ENCODE data around the gene DYNC1H1. TPM values are rescaled to one million over a fixed set of nuclear protein-coding genes. Genes with fewer than 3 reads are reported as not detected.

DYNC1H1 gene
- total RNA-seq, 1 donor from 2014 or later: 265 TPM

DNA sequence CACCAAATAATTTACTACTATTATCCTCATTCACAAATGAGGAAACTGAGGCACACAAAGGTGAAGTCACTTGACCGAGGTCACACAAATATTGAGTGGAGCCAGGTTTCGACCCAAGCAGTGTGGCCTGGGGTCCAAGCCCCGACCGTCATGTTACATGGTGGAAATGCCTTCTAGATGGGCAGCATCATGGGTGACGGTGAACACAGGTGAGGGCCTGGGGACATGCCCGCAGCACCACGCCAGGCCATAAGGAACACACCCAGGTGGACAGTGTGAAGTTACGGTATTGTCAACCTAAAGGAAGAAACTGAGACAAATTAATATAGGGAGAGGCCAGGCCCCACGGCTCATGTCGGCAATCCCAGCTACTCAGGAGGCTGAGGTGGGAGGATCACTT lies 35.3 kb upstream of the DYNC1H1 start:
- Mint-ChIP-seq H3K36me3 (ENCODE audit: low read depth) (peaks cover 7% of the 10 kb centered on the region), H3K4me3 (no peak overlapping the region)
- intact Hi-C loops (cut with micrococcal nuclease): no loop called here

DNA sequence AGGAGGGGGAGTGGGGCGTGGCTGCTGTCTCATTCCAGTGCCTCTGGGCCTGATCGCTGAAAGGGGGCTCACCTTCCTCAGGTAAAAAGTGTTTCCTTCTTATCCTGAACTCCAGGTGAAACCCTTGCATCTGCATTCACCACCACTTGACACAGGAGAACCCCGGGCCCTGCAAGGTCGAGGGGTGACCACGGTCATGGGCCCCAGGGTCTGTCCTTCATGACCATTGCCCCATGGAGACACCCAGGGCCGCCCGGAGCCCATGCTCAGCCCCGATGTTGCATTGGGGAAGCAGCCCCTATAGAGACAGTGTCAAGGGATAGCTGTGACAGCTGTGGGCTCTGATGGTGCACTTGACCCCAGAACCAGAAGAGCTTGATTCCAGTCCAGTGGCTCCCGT lies 34.4 kb upstream of the DYNC1H1 start:
- no peak overlapping the region for H3K27ac Mint-ChIP-seq
- intact Hi-C loops (cut with micrococcal nuclease): no loop called here
- H3K4me1 Mint-ChIP-seq: no peaks in the 10 kb centered on the region
- peaks cover 4% of the 10 kb centered on the region for H3K36me3 Mint-ChIP-seq (ENCODE audit: low read depth)
- no peaks in the 10 kb centered on the region for H3K27me3 Mint-ChIP-seq
- H3K9me3 Mint-ChIP-seq: no peaks in the 10 kb centered on the region
- no peak overlapping the region for H3K4me3 Mint-ChIP-seq
- DNase-seq: no peak

More for the DNA sequence above, 35.3 kb upstream of the DYNC1H1 start:
- Mint-ChIP-seq H3K9me3 (no peaks in the 10 kb centered on the region), H3K27ac (no peak overlapping the region), H3K27me3 (no peaks in the 10 kb centered on the region), H3K4me1 (no peaks in the 10 kb centered on the region)
- DNase-seq: no peak

DNA sequence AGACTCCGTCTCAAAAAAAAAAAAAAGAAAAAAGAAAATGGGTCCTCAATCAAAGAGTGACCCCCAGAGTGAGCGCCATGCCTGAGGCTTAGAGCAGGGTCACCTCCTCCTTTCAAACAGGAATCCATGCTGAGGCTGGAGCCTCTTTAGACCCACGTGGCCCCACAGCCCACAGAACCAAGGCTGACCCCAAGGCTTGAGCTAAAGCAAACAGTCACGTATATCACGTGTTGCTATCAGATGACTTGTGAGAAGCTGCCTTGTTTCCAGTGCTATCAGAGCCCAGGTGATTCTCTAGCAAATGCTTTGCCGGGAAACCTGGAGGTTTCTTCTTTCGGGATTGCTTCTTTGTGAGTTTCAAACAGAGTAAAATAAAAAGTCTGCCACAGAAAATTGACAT lies 31.7 kb upstream of the DYNC1H1 start:
- H3K4me1 Mint-ChIP-seq: no peaks in the 10 kb centered on the region
- no peak for DNase-seq
- H3K27me3 Mint-ChIP-seq: peaks cover 1% of the 10 kb centered on the region
- H3K4me3 Mint-ChIP-seq: no peak overlapping the region
- peaks cover 3% of the 10 kb centered on the region for H3K36me3 Mint-ChIP-seq (ENCODE audit: low read depth)
- intact Hi-C loops (cut with micrococcal nuclease): no loop called here
- H3K9me3 Mint-ChIP-seq: no peaks in the 10 kb centered on the region
- no peak overlapping the region for H3K27ac Mint-ChIP-seq

DNA sequence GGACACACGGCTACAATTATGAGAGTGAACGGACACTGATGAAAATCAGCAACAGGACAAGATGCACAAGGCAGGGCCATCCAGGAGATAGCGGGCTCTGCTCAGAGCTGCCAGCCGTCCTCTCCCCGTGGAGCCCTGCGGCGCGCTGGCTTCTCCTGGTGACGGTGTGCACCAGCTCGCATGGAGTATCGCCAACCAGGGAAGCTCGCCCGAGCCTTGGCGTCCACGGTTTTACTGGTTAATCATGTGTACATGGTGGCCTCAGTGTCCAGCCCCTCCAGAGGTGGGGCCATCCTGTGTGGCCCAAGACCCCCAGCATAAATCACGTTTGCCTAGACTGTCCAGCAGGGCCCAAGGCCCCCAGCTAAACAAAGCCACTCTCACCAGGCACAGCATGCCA lies 31.2 kb upstream of the DYNC1H1 start:
- H3K27ac Mint-ChIP-seq: no peak overlapping the region
- H3K4me3 Mint-ChIP-seq: no peak overlapping the region
- intact Hi-C loops (cut with micrococcal nuclease): no loop called here
- H3K27me3 Mint-ChIP-seq: peaks cover 2% of the 10 kb centered on the region
- H3K9me3 Mint-ChIP-seq: no peaks in the 10 kb centered on the region
- H3K4me1 Mint-ChIP-seq: no peaks in the 10 kb centered on the region
- no peak for DNase-seq
- H3K36me3 Mint-ChIP-seq (ENCODE audit: low read depth): peaks cover 3% of the 10 kb centered on the region

DNA sequence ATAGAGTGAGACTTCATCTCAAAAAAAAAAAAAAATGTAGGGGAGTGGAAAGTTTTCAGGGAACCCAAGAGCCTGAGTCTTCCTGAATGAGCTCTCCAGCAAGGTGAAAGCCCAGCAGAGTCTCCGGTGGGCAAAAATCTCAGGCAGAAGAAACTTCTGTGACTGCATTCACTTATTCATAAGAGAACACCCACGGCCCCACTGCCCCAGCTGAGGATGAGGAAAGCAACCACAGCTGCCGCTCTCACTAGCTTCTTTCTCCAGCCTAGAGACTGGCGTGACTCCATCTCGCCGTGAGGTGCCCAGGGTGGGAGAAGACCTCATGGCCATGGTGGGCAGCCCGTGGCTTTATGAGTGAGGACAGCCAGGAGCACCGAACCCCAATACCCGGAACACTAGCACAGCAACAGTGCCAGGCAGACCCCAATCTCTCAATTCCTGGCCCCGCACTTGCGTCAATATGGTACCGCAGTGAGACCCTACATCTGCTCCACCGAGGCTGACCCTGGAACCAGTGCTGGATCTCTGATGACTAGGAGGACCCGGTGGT lies 29.7 kb upstream of the DYNC1H1 start:
- no peak overlapping the region for H3K4me3 Mint-ChIP-seq
- H3K9me3 Mint-ChIP-seq: no peaks in the 10 kb centered on the region
- DNase-seq: no peak

DNA sequence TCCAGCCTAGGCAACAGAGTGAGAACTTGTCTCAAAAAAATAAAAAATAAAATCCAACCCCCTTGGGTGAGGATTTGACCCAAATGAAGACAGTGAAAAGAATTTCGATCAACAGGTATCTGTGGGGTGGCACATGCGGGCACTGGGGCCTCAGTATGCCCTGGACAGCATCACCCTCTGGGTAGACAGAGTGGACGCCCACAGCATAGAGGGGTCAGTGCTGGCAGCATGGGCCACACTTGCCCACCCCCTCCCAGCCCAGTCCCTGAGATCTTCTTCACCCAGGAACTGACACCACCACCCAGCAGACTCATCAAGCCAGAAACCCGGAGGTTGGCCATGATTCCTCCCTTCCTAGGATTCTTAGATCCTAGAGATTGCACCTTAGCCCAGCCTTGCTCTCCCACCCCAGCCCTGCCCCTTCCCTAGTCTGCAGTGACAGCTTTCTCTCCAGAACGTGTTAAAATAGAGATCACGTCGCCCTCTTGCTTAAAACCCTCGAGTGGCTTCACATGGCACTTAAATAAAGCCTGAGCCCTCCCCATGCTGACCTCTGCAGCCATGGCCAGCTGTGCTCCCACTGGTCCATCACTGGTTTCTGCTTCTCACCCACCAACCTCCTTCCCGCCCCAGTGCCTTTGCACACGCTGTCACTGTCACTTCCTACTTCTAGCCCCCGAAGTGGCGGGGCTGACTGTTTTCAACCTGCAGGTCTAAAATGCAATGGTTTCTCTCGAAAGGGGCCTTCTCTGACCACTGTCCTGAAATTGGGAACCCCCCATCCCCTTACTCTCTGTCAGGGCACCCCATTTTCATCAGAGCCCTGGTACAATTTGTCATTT lies 26.2 kb upstream of the DYNC1H1 start:
- Mint-ChIP-seq H3K4me1 (no peaks in the 10 kb centered on the region), H3K27ac (no peak overlapping the region), H3K9me3 (no peaks in the 10 kb centered on the region), H3K4me3 (no peak overlapping the region), H3K27me3 (peaks cover 23% of the 10 kb centered on the region), H3K36me3 (ENCODE audit: low read depth) (no peaks in the 10 kb centered on the region)
- intact Hi-C loops (cut with micrococcal nuclease): no loop called here
- DNase-seq: no peak

More for the DNA sequence above, 29.7 kb upstream of the DYNC1H1 start:
- no peaks in the 10 kb centered on the region for H3K4me1 Mint-ChIP-seq
- no peak overlapping the region for H3K27ac Mint-ChIP-seq
- H3K27me3 Mint-ChIP-seq: peaks cover 10% of the 10 kb centered on the region
- H3K36me3 Mint-ChIP-seq (ENCODE audit: low read depth): no peaks in the 10 kb centered on the region
- intact Hi-C loops (cut with micrococcal nuclease): no loop called here

DNA sequence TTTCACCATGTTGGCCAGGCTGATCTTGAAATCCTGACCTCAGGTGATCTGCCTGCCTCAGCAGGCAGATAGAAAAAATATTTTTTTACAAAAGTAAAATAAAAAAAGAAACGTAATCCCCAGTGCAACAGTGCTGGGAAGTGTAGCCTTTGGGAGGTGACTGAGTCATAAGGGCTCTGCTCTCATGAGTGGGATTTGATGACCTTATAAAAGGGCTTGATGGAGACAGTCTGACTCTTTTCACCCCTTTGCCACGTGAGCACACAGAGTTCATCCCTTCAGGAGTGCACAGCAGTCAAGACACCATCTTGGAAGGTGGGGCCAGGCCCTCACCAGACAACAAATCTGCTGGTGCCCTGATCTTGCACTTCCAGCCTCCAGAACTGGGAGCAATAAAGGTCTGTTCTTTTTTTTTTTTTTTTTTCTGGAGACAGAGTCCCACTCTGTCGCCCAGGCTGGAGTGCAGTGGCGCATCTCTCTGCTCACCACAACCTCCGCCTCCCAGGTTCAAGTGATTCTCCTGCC lies 24.7 kb upstream of the DYNC1H1 start:
- Mint-ChIP-seq H3K27ac (no peak overlapping the region), H3K27me3 (peaks cover 34% of the 10 kb centered on the region), H3K9me3 (no peaks in the 10 kb centered on the region), H3K36me3 (ENCODE audit: low read depth) (no peaks in the 10 kb centered on the region), H3K4me1 (no peaks in the 10 kb centered on the region), H3K4me3 (no peak overlapping the region)
- no peak for DNase-seq
- intact Hi-C loops (cut with micrococcal nuclease): no loop called here

DNA sequence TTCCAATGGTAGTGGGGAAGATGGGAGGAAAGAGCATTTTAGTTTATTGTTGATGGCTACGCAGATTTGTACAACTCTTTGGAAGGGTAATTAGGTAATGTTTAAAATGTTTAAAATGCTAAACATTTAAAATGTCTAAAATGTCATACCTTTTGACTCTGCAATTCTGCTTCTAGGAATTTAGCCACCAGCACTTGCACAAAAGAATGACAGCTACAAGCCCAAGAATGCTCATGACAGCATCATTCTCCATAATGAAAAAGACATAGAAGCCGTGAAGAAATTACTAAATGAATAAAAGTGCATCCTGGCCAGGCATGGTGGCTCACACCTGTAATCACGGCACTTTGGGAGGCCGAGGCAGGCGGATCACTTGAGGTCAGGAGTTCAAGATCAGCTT lies 19.9 kb upstream of the DYNC1H1 start:
- intact Hi-C loops (cut with micrococcal nuclease): no loop called here
- Mint-ChIP-seq H3K27me3 (peaks cover 36% of the 10 kb centered on the region), H3K27ac (no peak overlapping the region), H3K36me3 (ENCODE audit: low read depth) (peaks cover 2% of the 10 kb centered on the region), H3K4me1 (peaks cover 17% of the 10 kb centered on the region), H3K4me3 (no peak overlapping the region), H3K9me3 (no peaks in the 10 kb centered on the region)
- no peak for DNase-seq

DNA sequence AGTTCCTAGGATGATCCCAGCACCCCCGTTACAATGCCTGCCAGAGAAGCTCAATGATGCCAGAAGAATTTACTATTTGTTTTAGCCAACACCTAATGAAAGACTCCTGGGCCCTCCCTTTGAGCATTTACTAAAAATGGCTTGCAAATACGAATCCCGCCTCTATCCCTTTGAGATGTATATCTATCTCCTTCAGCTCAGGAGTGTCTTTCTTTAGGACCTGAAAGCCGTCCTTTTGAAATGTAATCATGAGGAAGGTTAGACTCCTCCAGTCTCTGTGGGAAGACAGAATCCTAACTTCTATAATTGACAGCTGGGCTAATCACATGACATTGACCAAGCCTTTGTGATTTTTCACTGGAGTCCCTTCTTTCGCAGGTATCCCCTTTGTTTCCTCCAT lies 19.2 kb upstream of the DYNC1H1 start:
- Mint-ChIP-seq H3K27me3 (peaks cover 36% of the 10 kb centered on the region), H3K9me3 (no peaks in the 10 kb centered on the region), H3K4me1 (peaks cover 17% of the 10 kb centered on the region), H3K4me3 (no peak overlapping the region), H3K36me3 (ENCODE audit: low read depth) (peaks cover 2% of the 10 kb centered on the region), H3K27ac (no peak overlapping the region)
- intact Hi-C loops (cut with micrococcal nuclease): loop anchor here (5.0 kb wide), 3 partner anchors 142 to 372 kb away; partner anchors contain the start of genes HSP90AA1 and ZNF839
- no peak for DNase-seq

DNA sequence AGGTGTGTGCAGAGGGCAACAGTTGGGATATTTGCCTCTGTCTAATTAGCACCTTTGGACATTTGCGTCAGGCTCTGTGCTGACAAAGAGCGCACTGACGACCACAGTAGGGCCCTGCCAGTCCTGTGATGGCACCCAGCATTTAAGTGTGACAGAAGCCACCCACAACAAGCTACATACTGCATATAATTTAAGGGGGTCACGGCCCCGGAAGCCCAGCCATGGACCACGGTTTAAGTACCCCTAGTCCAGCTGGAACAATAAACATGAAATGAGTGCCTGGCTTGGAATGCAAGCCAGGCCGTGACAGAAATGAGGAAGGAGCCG lies 16.8 kb upstream of the DYNC1H1 start:
- intact Hi-C loops (cut with micrococcal nuclease): loop anchor here (5.0 kb wide), 3 partner anchors 140 to 370 kb away; partner anchors contain the start of genes HSP90AA1 and ZNF839
- peak overlapping the region; percentile 95 for H3K4me3 Mint-ChIP-seq
- peaks cover 2% of the 10 kb centered on the region for H3K36me3 Mint-ChIP-seq (ENCODE audit: low read depth)
- peaks cover 25% of the 10 kb centered on the region for H3K27me3 Mint-ChIP-seq
- H3K27ac Mint-ChIP-seq: peak overlapping the region; percentile 97
- H3K4me1 Mint-ChIP-seq: peaks cover 17% of the 10 kb centered on the region
- no peaks in the 10 kb centered on the region for H3K9me3 Mint-ChIP-seq
- DNase-seq: no peak

DNA sequence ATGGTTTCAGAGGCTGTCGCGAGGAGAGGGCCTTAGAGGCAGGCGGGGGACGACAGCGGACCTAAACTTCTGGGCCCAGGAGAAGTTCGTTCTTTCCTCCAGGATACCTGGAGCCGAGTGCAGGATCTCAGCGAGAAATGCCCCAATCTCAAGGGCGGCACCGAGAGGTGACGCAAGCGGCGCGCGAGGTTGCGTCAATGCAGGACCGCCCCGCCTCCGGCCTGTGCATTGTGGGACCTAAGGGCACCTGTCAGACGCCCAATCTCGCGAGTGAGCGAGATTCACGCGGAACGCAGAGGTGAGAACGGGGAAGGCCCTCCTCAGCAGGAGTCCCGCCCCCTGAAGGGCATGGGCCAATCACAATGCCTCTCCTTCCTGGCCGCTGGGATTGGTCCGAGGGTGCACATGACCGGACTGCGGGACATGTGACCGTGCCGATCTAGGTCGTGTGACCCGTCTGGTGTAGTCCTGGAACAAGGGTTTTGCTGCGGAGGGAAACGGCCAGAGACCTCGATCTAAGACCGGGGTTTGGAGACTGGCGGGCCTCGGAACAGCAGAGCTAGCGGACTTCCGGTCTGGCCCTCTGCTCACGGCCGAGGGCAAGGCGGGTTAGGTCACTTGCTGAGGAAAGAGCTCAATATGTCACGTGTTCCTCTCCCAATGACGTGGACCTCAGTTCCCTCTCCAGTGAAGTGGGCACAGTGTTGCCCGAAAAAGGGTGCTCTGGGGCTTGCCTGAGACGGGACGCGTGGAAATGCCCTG lies 16.3 kb upstream of the DYNC1H1 start:
- Mint-ChIP-seq H3K4me1 (peaks cover 17% of the 10 kb centered on the region), H3K9me3 (no peaks in the 10 kb centered on the region), H3K27me3 (peaks cover 22% of the 10 kb centered on the region), H3K36me3 (ENCODE audit: low read depth) (peaks cover 2% of the 10 kb centered on the region), H3K27ac (peak overlapping the region; percentile 97), H3K4me3 (peak overlapping the region; percentile 95)
- DNase-seq: peak; percentile 100
- intact Hi-C loops (cut with micrococcal nuclease): loop anchor here (1.0 to 5.0 kb wide), 8 partner anchors 16 to 369 kb away; partner anchors contain the start of genes DYNC1H1, HSP90AA1, PPP2R5C and WDR20

DNA sequence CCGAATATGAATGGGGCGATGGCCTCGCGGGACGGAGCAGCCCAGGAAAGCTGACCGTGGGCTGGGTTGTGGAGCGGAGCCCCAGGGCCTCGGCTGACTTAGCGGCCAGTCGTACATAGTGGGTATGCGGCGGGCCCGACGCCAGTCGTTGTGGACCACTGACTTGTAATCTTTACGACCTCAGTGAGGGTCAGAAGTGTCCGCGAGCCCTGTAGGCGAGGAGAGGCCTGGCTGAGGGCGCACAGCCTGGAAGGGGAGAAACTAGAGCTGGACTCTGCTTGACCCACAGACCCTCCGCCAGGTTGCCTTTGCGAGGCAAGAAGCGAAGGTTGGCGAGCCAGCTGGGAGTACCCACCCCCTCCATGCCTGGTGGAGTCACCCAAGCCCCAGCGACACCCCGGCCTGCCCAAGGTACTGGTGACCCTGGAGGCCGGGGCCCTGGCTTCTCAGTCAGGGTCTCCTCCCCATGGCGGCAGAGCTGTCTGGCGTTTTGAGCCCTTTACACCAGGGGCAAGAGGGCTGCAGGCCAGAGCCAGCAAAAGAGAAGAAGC lies 15.6 kb upstream of the DYNC1H1 start:
- DNase-seq: peak; percentile 69
- peaks cover 2% of the 10 kb centered on the region for H3K36me3 Mint-ChIP-seq (ENCODE audit: low read depth)
- no peaks in the 10 kb centered on the region for H3K9me3 Mint-ChIP-seq
- H3K4me1 Mint-ChIP-seq: peaks cover 17% of the 10 kb centered on the region
- H3K27ac Mint-ChIP-seq: peak overlapping the region; percentile 97
- H3K27me3 Mint-ChIP-seq: peaks cover 18% of the 10 kb centered on the region
- H3K4me3 Mint-ChIP-seq: peak overlapping the region; percentile 95
- intact Hi-C loops (cut with micrococcal nuclease): loop anchor here (1.0 to 5.0 kb wide), 8 partner anchors 16 to 369 kb away; partner anchors contain the start of genes DYNC1H1, HSP90AA1, PPP2R5C and WDR20

DNA sequence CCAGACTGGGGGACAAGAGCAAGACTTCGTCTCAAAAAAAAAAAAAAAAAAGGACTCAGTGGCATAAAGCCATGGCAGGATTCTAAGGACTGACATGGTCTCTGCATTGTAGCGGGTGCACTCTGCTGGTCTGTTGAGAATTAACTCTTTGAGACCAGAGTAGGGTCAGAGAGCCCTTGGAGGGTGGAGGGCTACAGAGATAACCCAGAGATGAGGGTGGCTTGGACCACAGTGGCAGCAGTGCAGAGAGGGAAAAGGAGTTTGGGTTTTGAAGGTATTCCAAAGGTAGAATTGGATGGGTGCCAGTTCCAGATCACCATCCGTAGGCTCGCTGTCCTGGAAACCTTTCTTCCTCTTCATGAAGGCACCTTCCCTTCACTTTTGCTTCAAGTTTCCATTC lies 14.3 kb upstream of the DYNC1H1 start:
- no peak overlapping the region for H3K27ac Mint-ChIP-seq
- H3K36me3 Mint-ChIP-seq (ENCODE audit: low read depth): peaks cover 2% of the 10 kb centered on the region
- H3K4me1 Mint-ChIP-seq: peaks cover 17% of the 10 kb centered on the region
- intact Hi-C loops (cut with micrococcal nuclease): no loop called here
- no peaks in the 10 kb centered on the region for H3K9me3 Mint-ChIP-seq
- DNase-seq: no peak
- H3K27me3 Mint-ChIP-seq: peaks cover 8% of the 10 kb centered on the region
- H3K4me3 Mint-ChIP-seq: peak overlapping the region; percentile 34

All from activated CD4-positive, alpha-beta T cell treated with anti-CD3 and anti-CD28 coated beads, Interleukin-2, amount 10 ng/mL, durations not matched to agents 24 days and 14 days (primary cell).